GM23248 (cell line): ENCODE data around the gene PCDHA1. TPM values are rescaled to one million over a fixed set of nuclear protein-coding genes. Genes with fewer than 3 reads are reported as not detected.

ENCODE experiments used
- DNase-seq: peaks from one replicate; pipeline ENCODE4 v3.0.0-alpha.2; 2015
- H2AFZ ChIP-seq: fragments of 200-600 bp; sonication (generic); 2 replicates; pipeline ENCODE4 v1.6.1; 2016; ENCODE audit warnings: antibody characterized with exemption
- H3F3A ChIP-seq: fragments of 200-600 bp; sonication (generic); 2 replicates; pipeline ENCODE4 v1.6.1; 2016; ENCODE audit warnings: mild to moderate bottlenecking, antibody characterized with exemption, mixed run types; ENCODE audit not compliant: insufficient read depth
- H3K27ac ChIP-seq: fragments of 200-600 bp; sonication (generic); 2 replicates; pipeline ENCODE4 v1.5.1; 2016; ENCODE audit warnings: mild to moderate bottlenecking
- H3K27me3 ChIP-seq: fragments of 200-600 bp; sonication (generic); replicated peaks from 2 replicates; pipeline ENCODE4 v1.6.1; 2016; ENCODE audit warnings: mild to moderate bottlenecking; ENCODE audit not compliant: insufficient read depth
- H3K36me3 ChIP-seq: fragments of 200-600 bp; sonication (generic); 2 replicates; pipeline ENCODE4 v1.6.1; 2016; ENCODE audit warnings: low read depth, mild to moderate bottlenecking
- H3K4me1 ChIP-seq: fragments of 200-600 bp; sonication (generic); 2 replicates; pipeline ENCODE4 v1.6.1; 2016; ENCODE audit warnings: mild to moderate bottlenecking; ENCODE audit not compliant: insufficient read depth
- H3K4me2 ChIP-seq: fragments of 200-600 bp; sonication (generic); one replicate; pipeline ENCODE4 v1.6.1; 2016; ENCODE audit warnings: mild to moderate bottlenecking; ENCODE audit not compliant: unreplicated experiment
- H3K4me3 ChIP-seq: fragments of 200-600 bp; sonication (generic); 2 replicates; pipeline ENCODE4 v1.5.1; 2016; ENCODE audit warnings: mild to moderate bottlenecking
- H3K79me2 ChIP-seq: fragments of 200-600 bp; sonication (generic); 2 replicates; pipeline ENCODE4 v1.6.1; 2016; ENCODE audit warnings: mild to moderate bottlenecking; ENCODE audit not compliant: insufficient read depth
- H3K9ac ChIP-seq: fragments of 200-600 bp; sonication (generic); 2 replicates; pipeline ENCODE4 v1.6.1; 2016; ENCODE audit warnings: mild to moderate bottlenecking
- H3K9me2 ChIP-seq: fragments of 200-600 bp; sonication (generic); 2 replicates; pipeline ENCODE4 v1.6.1; 2016; ENCODE audit warnings: mixed run types, mild to moderate bottlenecking, moderate library complexity; ENCODE audit not compliant: insufficient read depth
- H3K9me3 ChIP-seq: fragments of 200-600 bp; sonication (generic); one replicate; pipeline ENCODE4 v1.6.1; 2017; ENCODE audit warnings: low read depth
- H4K20me1 ChIP-seq: fragments of 200-600 bp; sonication (generic); 2 replicates; pipeline ENCODE4 v1.6.0; 2016; ENCODE audit not compliant: insufficient read depth
- EZH2 ChIP-seq: fragments of 200-600 bp; sonication (generic); IDR thresholded peaks from 2 replicates; pipeline ENCODE4 v1.6.1; 2018; ENCODE audit warnings: antibody characterized with exemption, mild to moderate bottlenecking; ENCODE audit not compliant: insufficient read depth, poor library complexity, severe bottlenecking
- EZH2phosphoT487 ChIP-seq: fragments of 200-600 bp; sonication (generic); IDR thresholded peaks from 2 replicates; pipeline ENCODE4 v1.6.1; 2018; ENCODE audit warnings: antibody characterized with exemption, moderate library complexity, mild to moderate bottlenecking, low read depth; ENCODE audit not compliant: insufficient read depth
- WGBS, 2 experiments: methylation state at CpG; one replicate each; pipeline ENCODE4 v1.1.6; 2015 to 2017; ENCODE audit warnings: low lambda C conversion rate in 2 of 2, low coverage in 1 of 2; ENCODE audit errors: missing lambda C conversion rate in 2 of 2; 5-methylcytosine and 5-hydroxymethylcytosine counted together
- in situ Hi-C: fragments of 300-500 bp; cut with MboI; formaldehyde crosslinking; loops from 2 replicates; pipeline ENCODE4 v1.15.0; 2020
- polyA plus RNA-seq: library from polyadenylated mRNA; unstranded; fragments of >200 nt; fragmentation: Nextera tagmentation; extraction: Ambion mirVana; gene quantifications from 2 replicates; pipeline ENCODE4 v1.2.1, GENCODE V29; 2016
- total RNA-seq: library from RNA; depleted of rRNA; stranded (reverse); fragments of >200 nt; shearing (Covaris generic); gene quantifications from 2 replicates; pipeline ENCODE4 v1.2.3, GENCODE V29; 2014

The PCDHA1 gene
- total and polyA plus RNA-seq, 2 experiments from 2014 or later: not detected

DNA sequence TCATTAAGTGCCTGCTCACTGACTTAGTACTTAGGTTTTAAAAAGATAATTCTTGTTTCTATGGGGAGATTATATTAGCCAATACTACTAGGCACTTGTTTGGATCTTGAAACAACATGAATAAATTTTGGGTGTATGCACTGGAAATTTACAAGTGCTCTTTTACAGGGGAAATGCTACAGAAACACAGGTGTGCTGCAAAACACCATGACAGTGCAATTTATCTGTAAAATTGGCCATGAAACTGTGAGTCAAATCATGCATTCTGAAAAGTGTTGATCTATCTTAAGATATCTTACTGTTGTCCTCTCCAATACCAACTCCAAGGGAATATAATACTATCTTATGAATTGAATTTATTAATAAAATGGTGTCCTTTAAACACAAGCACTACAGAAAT, 253.1 kb downstream of the PCDHA1 start:
- Histone ChIP-seq H3K79me2 (no peaks in the 10 kb centered on the region), H3K4me2 (no peak overlapping the region), H3K27me3 (no peaks in the 10 kb centered on the region), H4K20me1 (no peaks in the 10 kb centered on the region), H3K4me1 (no peaks in the 10 kb centered on the region), H2AFZ (no peak overlapping the region), H3K4me3 (no peak overlapping the region), H3F3A (0 out of 2 replicates have a peak, but pooled peaks cover 14% of the 10 kb centered on the region), H3K36me3 (no peaks in the 10 kb centered on the region), H3K27ac (no peak overlapping the region), H3K9me3 (no peaks in the 10 kb centered on the region), H3K9me2 (no peaks in the 10 kb centered on the region), H3K9ac (no peak overlapping the region)
- DNase-seq: no peak
- no peak for TF ChIP-seq EZH2phosphoT487
- TF ChIP-seq EZH2: no peak
- in situ Hi-C loops: no loop called here

- Histone ChIP-seq H3K9ac (no peak overlapping the region), H2AFZ (no peak overlapping the region), H3K4me1 (no peaks in the 10 kb centered on the region), H3K27ac (no peak overlapping the region), H3K27me3 (no peaks in the 10 kb centered on the region), H3K9me3 (no peaks in the 10 kb centered on the region), H4K20me1 (no peaks in the 10 kb centered on the region), H3F3A (0 out of 2 replicates have a peak, but pooled peaks cover 14% of the 10 kb centered on the region), H3K36me3 (no peaks in the 10 kb centered on the region), H3K4me3 (no peak overlapping the region), H3K4me2 (no peak overlapping the region), H3K79me2 (no peaks in the 10 kb centered on the region), H3K9me2 (no peaks in the 10 kb centered on the region)
- TF ChIP-seq EZH2phosphoT487 (no peak), EZH2 (no peak)
- WGBS, 2 experiments: 11 to 17% methylated on average over 3 of the region's 3 CpGs
- no peak for DNase-seq
- in situ Hi-C loops: no loop called here
Observed at GRCh38 chr5:141039517-141039916, 253.6 kb downstream of the PCDHA1 start.

GRCh38 chr5:141040093-141040770, 254.3 kb downstream of the PCDHA1 start:
- H3K4me2 ChIP-seq: no peak overlapping the region
- peak overlapping the region; percentile 9 for H2AFZ ChIP-seq
- 13 to 15% methylated on average over 24 of the region's 24 CpGs for WGBS, 2 experiments
- H3K27ac ChIP-seq: no peak overlapping the region
- no peaks in the 10 kb centered on the region for H3K79me2 ChIP-seq
- no peak overlapping the region for H3K4me3 ChIP-seq
- H3K4me1 ChIP-seq: no peaks in the 10 kb centered on the region
- H3F3A ChIP-seq: 0 out of 2 replicates have a peak, but pooled peaks cover 14% of the 10 kb centered on the region
- H3K9ac ChIP-seq: no peak overlapping the region
- TF ChIP-seq EZH2 (no peak), EZH2phosphoT487 (no peak)
- no peaks in the 10 kb centered on the region for H3K9me3 ChIP-seq
- no peaks in the 10 kb centered on the region for H3K9me2 ChIP-seq
- no peaks in the 10 kb centered on the region for H3K36me3 ChIP-seq
- in situ Hi-C loops: no loop called here
- DNase-seq: peak; percentile 31
- H3K27me3 ChIP-seq: no peaks in the 10 kb centered on the region
- H4K20me1 ChIP-seq: no peaks in the 10 kb centered on the region

DNA sequence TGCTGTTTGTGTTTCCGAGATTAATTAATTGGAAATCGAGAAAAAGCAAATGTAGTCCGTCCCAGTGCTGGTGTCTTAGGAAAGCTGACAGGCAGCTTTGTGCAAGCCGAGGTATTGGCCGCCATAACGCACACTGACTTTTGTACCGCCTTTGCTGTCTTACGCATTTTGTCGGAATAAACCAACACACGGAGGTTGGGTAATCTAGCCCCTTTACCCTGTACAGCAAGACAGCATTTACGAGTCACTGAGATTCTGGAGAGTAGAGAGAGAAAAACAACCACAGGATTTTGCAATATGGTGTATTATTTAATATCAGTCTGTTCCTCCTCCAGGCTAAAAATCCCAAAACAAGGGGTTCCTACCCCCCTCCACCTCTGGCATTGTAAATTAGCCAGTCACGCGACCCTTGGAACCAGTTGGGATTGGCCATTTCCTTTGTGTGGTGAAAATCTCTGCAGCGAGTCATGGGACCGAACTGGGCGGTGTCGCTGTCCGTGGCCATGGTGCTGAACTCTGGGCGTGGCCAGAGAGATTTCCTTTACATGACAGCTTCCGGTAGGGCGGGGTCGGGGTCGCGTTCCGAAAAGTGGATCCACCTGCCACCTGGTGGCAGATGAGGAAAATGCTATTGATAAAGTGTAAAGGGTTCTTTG, 255.0 kb downstream of the PCDHA1 start:
- Histone ChIP-seq H3K27me3 (no peaks in the 10 kb centered on the region), H3K4me2 (no peak overlapping the region), H4K20me1 (no peaks in the 10 kb centered on the region), H3K9me3 (no peaks in the 10 kb centered on the region), H3F3A (0 out of 2 replicates have a peak, but pooled peaks cover 14% of the 10 kb centered on the region), H3K79me2 (no peaks in the 10 kb centered on the region), H2AFZ (peak overlapping the region; percentile 9), H3K9me2 (no peaks in the 10 kb centered on the region), H3K27ac (no peak overlapping the region), H3K4me1 (no peaks in the 10 kb centered on the region), H3K36me3 (no peaks in the 10 kb centered on the region), H3K9ac (no peak overlapping the region), H3K4me3 (no peak overlapping the region)
- in situ Hi-C loops: no loop called here
- 2 to 3% methylated on average over 25 of the region's 25 CpGs for WGBS, 2 experiments
- no peak for TF ChIP-seq EZH2phosphoT487
- TF ChIP-seq EZH2: no peak
- peak; percentile 78 for DNase-seq
